Ectodermal cell (in vitro differentiated cells): ENCODE data around the gene RNF157.

ENCODE experiments used
- H3K27ac ChIP-seq: 2 replicates; pipeline ENCODE4 v1.7.0; 2013; ENCODE audit warnings: mild to moderate bottlenecking, low read depth, low read length; ENCODE audit not compliant: insufficient read depth, poor library complexity, severe bottlenecking
- H3K27me3 ChIP-seq: 2 replicates; pipeline ENCODE4 v1.7.0; 2013; ENCODE audit warnings: mild to moderate bottlenecking, low read length; ENCODE audit not compliant: insufficient read depth, control insufficient read depth, poor library complexity, severe bottlenecking
- H3K36me3 ChIP-seq: one replicate; pipeline ENCODE4 v1.7.0; 2013; ENCODE audit warnings: low read length; ENCODE audit not compliant: control insufficient read depth, insufficient read depth
- H3K4me1 ChIP-seq: one replicate; pipeline ENCODE4 v1.7.0; 2013; ENCODE audit warnings: low read length; ENCODE audit not compliant: control insufficient read depth, insufficient read depth
- H3K4me3 ChIP-seq: 2 replicates; pipeline ENCODE4 v1.7.0; 2013; ENCODE audit warnings: low read depth, low read length, control low read depth; ENCODE audit not compliant: insufficient read depth
- H3K9me3 ChIP-seq: 2 replicates; pipeline ENCODE4 v1.7.0; 2013; ENCODE audit warnings: mild to moderate bottlenecking, low read length, moderate library complexity; ENCODE audit not compliant: control insufficient read depth
- WGBS, 2 experiments: methylation state at CpG; one replicate each; pipeline ENCODE4 v1.1.7; 2013; ENCODE audit warnings: missing lambda C conversion rate in 2 of 2; 5-methylcytosine and 5-hydroxymethylcytosine counted together

RNF157 gene

DNA sequence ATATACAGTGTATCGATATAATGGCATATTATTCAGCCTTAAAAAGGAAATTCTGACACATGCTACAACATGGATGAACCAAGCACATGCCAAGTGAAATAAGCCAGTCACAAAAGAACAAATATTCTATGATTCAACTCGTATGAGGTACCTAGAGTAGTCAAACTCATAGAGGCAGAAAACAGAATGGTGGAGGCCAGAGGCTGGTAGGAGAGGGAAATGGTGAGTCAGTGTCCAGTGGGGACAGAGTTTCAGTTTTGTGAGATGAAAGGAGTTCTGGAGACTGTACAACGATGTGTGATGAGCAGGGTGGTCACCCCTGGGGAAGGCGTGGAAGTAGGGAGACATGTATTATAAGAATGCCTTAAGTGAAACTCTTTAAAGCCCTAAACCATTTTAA is 39.9 kb downstream of the RNF157 start:
- Histone ChIP-seq H3K9me3 (no peaks in the 10 kb centered on the region), H3K36me3 (no peaks in the 10 kb centered on the region)
- WGBS, 2 experiments, result 92% methylated on average over 4 of the region's 4 CpGs

DNA sequence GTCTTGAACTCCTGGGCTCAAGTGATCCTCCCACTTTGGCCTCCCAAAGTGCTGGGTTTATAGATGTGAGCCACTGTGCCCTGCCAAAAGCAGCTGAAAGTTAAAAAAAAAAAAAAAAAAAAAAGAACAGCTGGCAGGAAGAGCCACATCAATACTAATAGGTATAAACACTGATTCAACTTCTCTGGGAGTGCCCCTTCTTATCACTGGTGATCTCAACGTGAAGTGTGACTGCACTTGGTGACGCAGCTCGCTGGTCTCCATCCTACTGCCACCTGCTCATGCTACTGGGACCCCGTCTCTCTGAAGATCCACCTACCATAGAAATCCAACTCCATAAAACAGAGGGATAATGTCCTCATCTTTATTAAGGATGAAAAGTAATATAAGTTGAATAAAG is 40.8 kb downstream of the RNF157 start:
- Histone ChIP-seq H3K36me3 (no peaks in the 10 kb centered on the region), H3K4me3 (no peak overlapping the region), H3K9me3 (no peaks in the 10 kb centered on the region), H3K27me3 (no peaks in the 10 kb centered on the region), H3K27ac (no peak overlapping the region), H3K4me1 (no peaks in the 10 kb centered on the region)
- WGBS, 2 experiments, result 94% methylated on average over 3 to 4 of the region's 4 CpGs

More for the DNA sequence above, 39.9 kb downstream of the RNF157 start:
- Histone ChIP-seq H3K4me1 (no peaks in the 10 kb centered on the region), H3K4me3 (no peak overlapping the region), H3K27ac (no peak overlapping the region), H3K27me3 (no peaks in the 10 kb centered on the region)

DNA sequence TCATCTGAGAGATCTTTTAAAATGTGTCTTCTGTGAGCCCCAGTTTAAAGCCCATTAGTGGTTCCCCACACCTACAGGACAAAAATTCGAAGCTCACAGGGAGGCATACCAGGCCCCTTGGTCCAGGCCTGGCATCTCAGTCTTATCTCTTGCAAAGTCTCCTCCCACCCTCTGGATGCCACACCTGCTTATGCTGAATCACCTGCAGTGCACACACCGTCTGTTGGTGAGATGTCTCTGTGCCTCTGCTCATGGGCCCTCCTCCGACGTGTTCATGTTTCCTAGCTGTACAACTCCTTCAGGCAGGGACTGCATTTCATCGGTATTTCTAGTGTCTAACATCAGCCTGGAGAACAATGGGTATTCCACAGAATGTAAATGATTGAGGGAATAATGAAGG is 41.6 kb downstream of the RNF157 start:
- no peak overlapping the region for H3K4me3 ChIP-seq
- H3K4me1 ChIP-seq, result peaks cover under 1% of the 10 kb centered on the region
- WGBS, 2 experiments, result 92 to 96% methylated on average over 5 of the region's 5 CpGs
- no peaks in the 10 kb centered on the region for H3K27me3 ChIP-seq
- H3K36me3 ChIP-seq, result no peaks in the 10 kb centered on the region
- H3K27ac ChIP-seq, result no peak overlapping the region
- no peaks in the 10 kb centered on the region for H3K9me3 ChIP-seq

DNA sequence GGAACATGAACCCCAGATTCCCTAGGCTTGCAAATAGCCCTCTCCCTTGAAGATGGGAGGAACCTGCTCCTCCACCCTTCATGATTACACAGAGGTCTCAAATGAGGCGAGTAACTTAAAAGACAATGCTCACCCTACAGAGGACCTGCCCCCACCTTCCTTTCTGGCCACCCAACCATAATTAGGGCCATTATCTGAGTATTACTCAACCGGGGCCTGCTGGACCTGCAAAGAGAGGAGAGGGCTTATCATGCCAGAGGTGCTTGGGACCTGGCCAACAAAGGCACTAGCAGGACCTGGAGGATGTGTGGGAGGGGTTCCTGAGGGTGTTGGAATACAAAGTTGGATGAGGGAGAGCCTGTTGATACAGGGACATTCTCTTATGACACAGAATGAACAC is 42.4 kb downstream of the RNF157 start:
- 86 to 88% methylated on average over 2 of the region's 2 CpGs for WGBS, 2 experiments
- H3K36me3 ChIP-seq, result no peaks in the 10 kb centered on the region
- no peak overlapping the region for H3K27ac ChIP-seq
- H3K27me3 ChIP-seq, result no peaks in the 10 kb centered on the region
- peaks cover 6% of the 10 kb centered on the region for H3K4me1 ChIP-seq
- no peak overlapping the region for H3K4me3 ChIP-seq
- no peaks in the 10 kb centered on the region for H3K9me3 ChIP-seq

DNA sequence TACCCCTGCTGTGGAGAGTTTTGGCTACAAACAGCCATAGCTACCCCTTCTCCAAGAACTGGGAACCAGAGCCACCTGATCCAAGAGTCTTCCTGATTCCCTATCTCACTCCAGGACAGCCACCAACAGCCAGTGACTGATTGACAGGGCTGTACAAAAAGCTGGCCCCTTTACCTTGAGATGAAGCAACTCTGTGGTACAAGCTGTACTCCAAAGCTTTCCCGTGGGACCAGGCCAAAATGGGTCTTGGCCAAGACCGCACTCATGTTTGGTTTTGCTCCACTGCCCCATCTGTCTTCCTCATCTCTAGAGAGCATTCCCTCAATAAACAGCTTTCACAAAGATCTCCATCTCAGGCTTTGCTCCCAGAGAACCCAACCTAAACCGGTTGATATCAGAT is 43.6 kb downstream of the RNF157 start:
- Histone ChIP-seq H3K27me3 (no peaks in the 10 kb centered on the region), H3K9me3 (no peaks in the 10 kb centered on the region), H3K36me3 (no peaks in the 10 kb centered on the region), H3K4me3 (no peak overlapping the region), H3K27ac (no peak overlapping the region), H3K4me1 (peaks cover 6% of the 10 kb centered on the region)
- 95 to 98% methylated on average over 3 of the region's 3 CpGs for WGBS, 2 experiments

DNA sequence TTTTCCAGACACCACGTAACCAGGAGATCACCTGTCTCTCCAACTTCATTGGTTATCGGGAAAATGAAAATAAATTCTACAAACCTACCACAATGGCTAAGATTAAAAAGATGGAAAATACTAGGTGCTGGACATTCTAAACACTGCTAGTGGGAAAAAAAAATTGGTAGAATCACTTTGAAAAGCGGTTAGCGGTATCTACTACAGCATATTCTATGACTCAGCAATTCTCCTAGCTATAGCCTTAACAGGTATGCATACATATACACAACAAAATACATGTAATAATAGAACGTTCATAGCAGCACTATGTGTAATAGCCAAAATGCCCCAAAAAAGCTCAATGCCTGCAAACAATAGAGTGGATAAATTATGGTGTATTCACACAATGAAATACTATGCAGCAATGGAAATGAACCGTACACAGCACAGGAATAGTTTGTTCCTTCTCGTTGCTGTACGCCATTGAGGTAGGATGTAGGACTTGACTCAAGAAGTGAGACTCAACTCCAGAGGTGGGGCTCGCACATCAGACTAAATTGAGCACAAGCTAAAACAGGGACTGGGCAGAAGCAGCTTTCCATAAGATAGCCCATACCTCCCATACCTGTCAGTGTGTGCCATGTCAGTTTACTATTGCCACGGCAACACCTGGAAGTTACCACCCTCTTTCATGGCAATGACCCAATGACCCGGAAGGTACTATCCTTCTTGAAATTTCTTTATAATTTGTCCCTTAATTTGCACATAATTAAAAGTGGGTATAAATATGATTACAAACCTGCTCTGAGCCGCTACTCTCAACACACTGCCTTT is 44.8 kb downstream of the RNF157 start:
- Histone ChIP-seq H3K4me3 (no peak overlapping the region), H3K27ac (no peak overlapping the region), H3K36me3 (no peaks in the 10 kb centered on the region), H3K9me3 (no peaks in the 10 kb centered on the region), H3K27me3 (no peaks in the 10 kb centered on the region), H3K4me1 (peaks cover 6% of the 10 kb centered on the region)
- WGBS, 2 experiments, result 94 to 95% methylated on average over 12 of the region's 12 CpGs

DNA sequence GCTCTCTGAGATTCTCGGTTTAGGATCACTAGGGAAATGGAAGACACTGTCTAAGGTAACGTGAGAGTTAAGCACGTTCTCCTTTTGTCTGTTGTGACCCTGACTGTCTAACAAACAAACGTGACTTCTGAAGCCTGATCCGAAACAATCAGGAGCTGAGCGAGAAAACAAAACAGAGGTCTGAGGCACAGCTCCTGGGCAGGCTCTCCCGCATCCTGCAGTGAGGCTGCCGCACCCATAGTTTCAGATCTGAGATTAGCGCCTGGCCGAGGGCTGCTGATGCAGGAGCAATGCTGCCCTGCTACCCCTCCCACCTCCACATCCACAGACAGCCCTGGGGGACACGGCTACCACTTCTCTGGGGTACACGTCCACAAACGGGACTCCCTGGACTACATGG is 46.7 kb downstream of the RNF157 start:
- Histone ChIP-seq H3K4me1 (peaks cover 6% of the 10 kb centered on the region), H3K9me3 (no peaks in the 10 kb centered on the region), H3K36me3 (no peaks in the 10 kb centered on the region), H3K27me3 (no peaks in the 10 kb centered on the region), H3K4me3 (no peak overlapping the region), H3K27ac (no peak overlapping the region)
- 64 to 67% methylated on average over 13 of the region's 13 CpGs for WGBS, 2 experiments

DNA sequence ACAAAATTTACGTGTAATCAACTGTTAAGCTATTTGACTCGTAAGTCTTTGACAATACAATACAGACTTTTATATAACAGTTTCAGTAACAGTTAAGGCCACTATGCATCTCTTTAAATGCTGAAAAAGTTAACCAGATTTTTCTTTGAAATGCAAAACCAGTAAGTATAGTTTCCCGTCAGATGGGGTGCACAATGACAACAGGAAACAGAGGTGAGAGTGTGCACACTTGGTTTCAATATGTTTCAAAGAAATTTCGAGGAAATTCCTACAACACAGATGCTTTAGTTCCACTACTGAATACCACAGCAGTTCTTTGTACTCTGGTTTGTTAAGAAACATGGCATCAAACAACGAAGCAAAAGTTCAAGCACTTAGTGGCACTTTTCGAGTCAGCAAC is 48.4 kb downstream of the RNF157 start:
- WGBS, 2 experiments, result 76% methylated on average over 6 of the region's 6 CpGs
- H3K4me3 ChIP-seq, result no peak overlapping the region
- no peaks in the 10 kb centered on the region for H3K27me3 ChIP-seq
- H3K36me3 ChIP-seq, result no peaks in the 10 kb centered on the region
- H3K27ac ChIP-seq, result no peak overlapping the region
- H3K4me1 ChIP-seq, result peaks cover 6% of the 10 kb centered on the region
- no peaks in the 10 kb centered on the region for H3K9me3 ChIP-seq

DNA sequence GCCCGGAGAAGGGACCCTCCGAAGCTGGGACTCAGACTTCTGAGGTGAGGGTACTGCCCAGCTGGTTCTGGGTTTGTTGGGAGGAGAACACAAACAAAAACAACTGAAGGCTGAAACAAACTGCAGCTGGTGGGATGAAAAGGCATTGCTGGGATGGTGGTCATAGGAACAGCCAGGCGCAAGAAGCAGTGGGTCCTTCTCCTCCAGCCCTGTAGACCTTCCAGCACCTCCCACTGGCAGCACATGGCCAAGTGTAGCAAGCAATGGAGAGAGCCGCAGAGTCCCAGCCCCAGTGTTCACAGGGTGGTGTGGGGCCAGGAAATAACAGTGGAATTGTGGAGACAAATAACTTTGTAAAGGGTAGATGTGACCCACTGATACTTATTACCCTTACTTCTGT is 50.6 kb downstream of the RNF157 start:
- WGBS, 2 experiments, result 92 to 96% methylated on average over 4 of the region's 4 CpGs
- no peak overlapping the region for H3K27ac ChIP-seq
- no peak overlapping the region for H3K4me3 ChIP-seq
- H3K36me3 ChIP-seq, result no peaks in the 10 kb centered on the region
- no peaks in the 10 kb centered on the region for H3K9me3 ChIP-seq
- peaks cover 6% of the 10 kb centered on the region for H3K4me1 ChIP-seq
- no peaks in the 10 kb centered on the region for H3K27me3 ChIP-seq

DNA sequence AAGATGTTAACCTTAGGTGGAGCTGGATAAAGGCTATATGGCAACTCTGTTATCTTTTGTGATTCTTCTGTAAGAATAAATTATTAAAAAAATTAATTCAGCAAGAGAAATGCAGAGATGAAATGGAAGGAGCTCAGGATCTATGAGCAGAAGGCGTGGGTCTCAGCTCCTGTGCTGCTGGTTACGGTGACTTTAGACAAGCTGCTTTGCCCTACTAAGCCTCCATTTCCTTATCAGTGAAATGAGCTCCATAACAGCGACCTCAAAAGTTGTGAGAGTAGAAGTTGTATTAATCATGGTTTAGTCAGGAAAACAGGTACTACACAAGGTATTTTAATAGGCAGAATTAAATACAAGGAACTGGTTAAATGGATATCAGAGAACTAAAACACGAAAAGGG is 51.0 kb downstream of the RNF157 start:
- WGBS, 2 experiments, result 90 to 95% methylated on average over 4 of the region's 4 CpGs
- Histone ChIP-seq H3K4me3 (no peak overlapping the region), H3K4me1 (peaks cover 6% of the 10 kb centered on the region), H3K9me3 (no peaks in the 10 kb centered on the region), H3K36me3 (no peaks in the 10 kb centered on the region), H3K27ac (no peak overlapping the region), H3K27me3 (no peaks in the 10 kb centered on the region)
